ENCODE measurements around the gene ASF1B. TPM values are rescaled to one million over a fixed set of nuclear protein-coding genes. Genes with fewer than 3 reads are reported as not detected.
A peak's percentile ranks its signal among the peaks of the same experiment; 100 is the strongest.
"Not testable (repeated sequence)": the region's sequence is repeated elsewhere in the genome, so short reads cannot be mapped to it uniquely, and the experiment has no call there.

ASF1B gene
- total RNA-seq, 1 donor from 2014 or later: 0.96 TPM

- no peaks in the 10 kb centered on the region for H3K27me3 ChIP-seq (ENCODE audit: low read depth)
These were observed 13.8 kb upstream of the ASF1B start for GRCh38 chr19:14150041-14150769.

GRCh38 chr19:14149509-14149994 is 13.2 kb upstream of the ASF1B start:
- DNase-seq: peak; percentile 85
- Histone ChIP-seq H3K36me3 (peaks cover 18% of the 10 kb centered on the region), H3K4me3 (peak overlapping the region; percentile 49), H3K4me1 (peaks cover 36% of the 10 kb centered on the region), H3K9me3 (replicated peaks) (no peaks in the 10 kb centered on the region), H3K27ac (replicated peaks) (peak overlapping the region; percentile 88), H3K27me3 (ENCODE audit: low read depth) (no peaks in the 10 kb centered on the region)
- intact Hi-C loops (cut with micrococcal nuclease): no loop called here
- no peak for TF ChIP-seq CTCF (IDR thresholded peaks at IDR 0.05; ENCODE audit: borderline replicate concordance)

More at GRCh38 chr19:14150041-14150769, 13.8 kb upstream of the ASF1B start:
- no peak for TF ChIP-seq CTCF (IDR thresholded peaks at IDR 0.05; ENCODE audit: borderline replicate concordance)
- H3K27ac ChIP-seq (replicated peaks): peak overlapping the region; percentile 88
- peak overlapping the region; percentile 49 for H3K4me3 ChIP-seq
- no peaks in the 10 kb centered on the region for H3K9me3 ChIP-seq (replicated peaks)
- intact Hi-C loops (cut with micrococcal nuclease): no loop called here
- H3K36me3 ChIP-seq: peaks cover 25% of the 10 kb centered on the region
- no peak for DNase-seq
- H3K4me1 ChIP-seq: peaks cover 36% of the 10 kb centered on the region

- Histone ChIP-seq H3K36me3 (peaks cover 13% of the 10 kb centered on the region), H3K27ac (replicated peaks) (peak overlapping the region; percentile 88), H3K4me3 (peak overlapping the region; percentile 49), H3K27me3 (ENCODE audit: low read depth) (no peaks in the 10 kb centered on the region), H3K9me3 (replicated peaks) (no peaks in the 10 kb centered on the region), H3K4me1 (peaks cover 38% of the 10 kb centered on the region)
- intact Hi-C loops (cut with micrococcal nuclease): no loop called here
- no peak for TF ChIP-seq CTCF (IDR thresholded peaks at IDR 0.05; ENCODE audit: borderline replicate concordance)
- no peak for DNase-seq
These were observed 12.5 kb upstream of the ASF1B start for GRCh38 chr19:14148751-14149410.

- Histone ChIP-seq H3K27me3 (ENCODE audit: low read depth) (no peaks in the 10 kb centered on the region), H3K27ac (replicated peaks) (peak overlapping the region; percentile 88), H3K9me3 (replicated peaks) (no peaks in the 10 kb centered on the region), H3K4me1 (peaks cover 43% of the 10 kb centered on the region), H3K36me3 (peaks cover 13% of the 10 kb centered on the region), H3K4me3 (peak overlapping the region; percentile 29)
- peak; percentile 95 for TF ChIP-seq CTCF (IDR thresholded peaks at IDR 0.05; ENCODE audit: borderline replicate concordance)
- intact Hi-C loops (cut with micrococcal nuclease): no loop called here
- peak; percentile 72 for DNase-seq
These were observed 11.6 kb upstream of the ASF1B start for GRCh38 chr19:14147797-14148605.

GRCh38 chr19:14146789-14147216 is 10.4 kb upstream of the ASF1B start:
- Histone ChIP-seq H3K36me3 (peaks cover under 1% of the 10 kb centered on the region), H3K4me3 (no peak overlapping the region), H3K27ac (replicated peaks) (no peak overlapping the region), H3K9me3 (replicated peaks) (no peaks in the 10 kb centered on the region), H3K27me3 (ENCODE audit: low read depth) (no peaks in the 10 kb centered on the region), H3K4me1 (peaks cover 43% of the 10 kb centered on the region)
- DNase-seq: no peak
- intact Hi-C loops (cut with micrococcal nuclease): no loop called here
- TF ChIP-seq CTCF (IDR thresholded peaks at IDR 0.05; ENCODE audit: borderline replicate concordance): no peak

- H3K4me3 ChIP-seq; H3K9me3 ChIP-seq (replicated peaks); intact Hi-C loops (cut with micrococcal nuclease); H3K27me3 ChIP-seq (ENCODE audit: low read depth); H3K36me3 ChIP-seq; H3K27ac ChIP-seq (replicated peaks); DNase-seq: not testable (repeated sequence)
- peaks cover 41% of the 10 kb centered on the region for H3K4me1 ChIP-seq
These were observed 9.8 kb upstream of the ASF1B start for GRCh38 chr19:14146169-14146568.

All from left ventricle myocardium inferior (tissue), 1 donor.